ENCODE data around the gene CYB5R3. TPM values are rescaled to one million over a fixed set of nuclear protein-coding genes. Genes with fewer than 3 reads are reported as not detected.

CYB5R3 gene
- polyA plus RNA-seq, 2 of the 4 experiments (the other 2 are of a cell fraction), result 30.8 to 51.8 TPM

Small RNA genes lying within 50 kb of the gene (small RNA-seq; reads per million reads assigned to genes)
- 0 reads per million in 6 experiments for gene RNU6-513P

Other genes starting within 250 kb of the CYB5R3 start
- gene NFAM1, start 217.0 kb downstream of the CYB5R3 start, polyA plus RNA-seq (2011; rRNA removed), result not detected in 2 replicates
- 0.03 TPM in 1 of 3 replicates, not detected in the others for gene NFAM1, start 217.0 kb downstream of the CYB5R3 start, polyA plus RNA-seq (2017; fragmentation: RNase III; extraction: RNeasy Plus Mini Kit Qiagen cat#74134 plus additional on column Dnase treatment)
- 26.5 and 31.2 TPM in 2 replicates for gene RRP7A, start 129.6 kb downstream of the CYB5R3 start, polyA plus RNA-seq (2011; rRNA removed)
- gene RRP7A, start 129.6 kb downstream of the CYB5R3 start, polyA plus RNA-seq (2017; fragmentation: RNase III; extraction: RNeasy Plus Mini Kit Qiagen cat#74134 plus additional on column Dnase treatment), result 36.3 to 42.0 TPM (median 37.1 TPM) in 3 replicates
- gene SERHL2, start 95.4 kb downstream of the CYB5R3 start, polyA plus RNA-seq (2011; rRNA removed), result 0.14 and 0.20 TPM in 2 replicates
- 0.21 to 0.42 TPM (median 0.38 TPM) in 3 replicates for gene SERHL2, start 95.4 kb downstream of the CYB5R3 start, polyA plus RNA-seq (2017; fragmentation: RNase III; extraction: RNeasy Plus Mini Kit Qiagen cat#74134 plus additional on column Dnase treatment)
- 31.8 and 42.0 TPM in 2 replicates for gene POLDIP3, start 34.5 kb downstream of the CYB5R3 start, polyA plus RNA-seq (2011; rRNA removed)
- gene POLDIP3, start 34.5 kb downstream of the CYB5R3 start, polyA plus RNA-seq (2017; fragmentation: RNase III; extraction: RNeasy Plus Mini Kit Qiagen cat#74134 plus additional on column Dnase treatment), result 29.8 to 31.5 TPM (median 31.0 TPM) in 3 replicates
- gene ATP5MGL, start 8.8 kb downstream of the CYB5R3 start, polyA plus RNA-seq (2011; rRNA removed), result not detected in 2 replicates
- gene ATP5MGL, start 8.8 kb downstream of the CYB5R3 start, polyA plus RNA-seq (2017; fragmentation: RNase III; extraction: RNeasy Plus Mini Kit Qiagen cat#74134 plus additional on column Dnase treatment), result not detected in 3 replicates
- gene A4GALT, start 71.5 kb upstream of the CYB5R3 start, polyA plus RNA-seq (2011; rRNA removed), result 5.0 and 5.1 TPM in 2 replicates
- gene A4GALT, start 71.5 kb upstream of the CYB5R3 start, polyA plus RNA-seq (2017; fragmentation: RNase III; extraction: RNeasy Plus Mini Kit Qiagen cat#74134 plus additional on column Dnase treatment), result 6.0 to 9.2 TPM (median 7.8 TPM) in 3 replicates
- 33.3 and 39.0 TPM in 2 replicates for gene ARFGAP3, start 207.9 kb upstream of the CYB5R3 start, polyA plus RNA-seq (2011; rRNA removed)
- 15.8 to 20.3 TPM (median 19.1 TPM) in 3 replicates for gene ARFGAP3, start 207.9 kb upstream of the CYB5R3 start, polyA plus RNA-seq (2017; fragmentation: RNase III; extraction: RNeasy Plus Mini Kit Qiagen cat#74134 plus additional on column Dnase treatment)